ENCODE results near the gene SMCO2. TPM values are rescaled to one million over a fixed set of nuclear protein-coding genes. Genes with fewer than 3 reads are reported as not detected.

Gene SMCO2
- total RNA-seq, 2 donors from 2014 or later: 0.31 to 1.0 TPM

- TF ChIP-seq CTCF (conservative IDR thresholded peaks at IDR 0.05): no peak
- no peaks in the 10 kb centered on the region for H3K36me3 Mint-ChIP-seq (ENCODE audit: low read depth)
- H3K4me1 Mint-ChIP-seq: peaks cover 19% of the 10 kb centered on the region
- 76 to 88% methylated on average over 4 to 7 of the region's 7 CpGs for WGBS, 2 experiments (ENCODE audit: insufficient coverage in 1 of 2, insufficient read length in 1 of 2)
- DNase-seq: no peak
- no peaks in the 10 kb centered on the region for H3K27me3 Mint-ChIP-seq (ENCODE audit: insufficient read depth)
- Histone ChIP-seq H3K9ac (ENCODE audit: extremely low read depth, low read length, poor library complexity, severe bottlenecking) (no peak overlapping the region), H3K27me3 (ENCODE audit: control insufficient read depth, insufficient read depth, low read length, poor library complexity, severe bottlenecking) (no peaks in the 10 kb centered on the region), H3K4me1 (ENCODE audit: control insufficient read depth, insufficient read depth, low read length) (no peaks in the 10 kb centered on the region), H3K4me3 (ENCODE audit: low read length) (no peak overlapping the region), H3K9me3 (ENCODE audit: control insufficient read depth, low read length) (no peaks in the 10 kb centered on the region), H3K36me3 (ENCODE audit: control insufficient read depth, insufficient read depth, low read length) (no peaks in the 10 kb centered on the region), H3K27ac (ENCODE audit: low read depth, low read length) (no peak overlapping the region)
- H3K27ac Mint-ChIP-seq: no peak overlapping the region
- no peak overlapping the region for H3K4me3 Mint-ChIP-seq
- H3K9me3 Mint-ChIP-seq: no peaks in the 10 kb centered on the region
Measured at GRCh38 chr12:27460471-27460978, 14.0 kb downstream of the SMCO2 start.

- Mint-ChIP-seq H3K27me3 (ENCODE audit: insufficient read depth) (no peaks in the 10 kb centered on the region), H3K27ac (no peak overlapping the region), H3K4me3 (no peak overlapping the region), H3K4me1 (peaks cover 11% of the 10 kb centered on the region), H3K9me3 (no peaks in the 10 kb centered on the region), H3K36me3 (ENCODE audit: low read depth) (no peaks in the 10 kb centered on the region)
- H3K4me3 ChIP-seq (ENCODE audit: low read length): no peak overlapping the region
- DNase-seq: no peak
- H3K9me3 ChIP-seq (ENCODE audit: control insufficient read depth, low read length): no peaks in the 10 kb centered on the region
- no peak overlapping the region for H3K27ac ChIP-seq (ENCODE audit: low read depth, low read length)
- TF ChIP-seq CTCF (conservative IDR thresholded peaks at IDR 0.05): no peak
- H3K36me3 ChIP-seq (ENCODE audit: control insufficient read depth, insufficient read depth, low read length): no peaks in the 10 kb centered on the region
- no peak overlapping the region for H3K9ac ChIP-seq (ENCODE audit: extremely low read depth, low read length, poor library complexity, severe bottlenecking)
- no peaks in the 10 kb centered on the region for H3K4me1 ChIP-seq (ENCODE audit: control insufficient read depth, insufficient read depth, low read length)
- 89 to 97% methylated on average over 8 to 9 of the region's 9 CpGs for whole genome bisulfite sequencing, 2 experiments (ENCODE audit: insufficient coverage in 1 of 2, insufficient read length in 1 of 2)
- no peaks in the 10 kb centered on the region for H3K27me3 ChIP-seq (ENCODE audit: control insufficient read depth, insufficient read depth, low read length, poor library complexity, severe bottlenecking)
Measured at GRCh38 chr12:27462151-27462694, 15.7 kb downstream of the SMCO2 start.

GRCh38 chr12:27462851-27463250 lies 16.3 kb downstream of the SMCO2 start:
- Mint-ChIP-seq H3K9me3 (no peaks in the 10 kb centered on the region), H3K27ac (no peak overlapping the region), H3K4me3 (no peak overlapping the region), H3K4me1 (peaks cover 6% of the 10 kb centered on the region), H3K27me3 (ENCODE audit: insufficient read depth) (no peaks in the 10 kb centered on the region), H3K36me3 (ENCODE audit: low read depth) (no peaks in the 10 kb centered on the region)
- TF ChIP-seq CTCF (conservative IDR thresholded peaks at IDR 0.05): no peak
- no peak for DNase-seq
- no peaks in the 10 kb centered on the region for H3K36me3 ChIP-seq (ENCODE audit: control insufficient read depth, insufficient read depth, low read length)
- no peak overlapping the region for H3K9ac ChIP-seq (ENCODE audit: extremely low read depth, low read length, poor library complexity, severe bottlenecking)
- no peak overlapping the region for H3K27ac ChIP-seq (ENCODE audit: low read depth, low read length)
- 90 to 94% methylated on average over 6 to 8 of the region's 8 CpGs for WGBS, 2 experiments (ENCODE audit: insufficient coverage in 1 of 2, insufficient read length in 1 of 2)
- H3K9me3 ChIP-seq (ENCODE audit: control insufficient read depth, low read length): no peaks in the 10 kb centered on the region
- H3K27me3 ChIP-seq (ENCODE audit: control insufficient read depth, insufficient read depth, low read length, poor library complexity, severe bottlenecking): no peaks in the 10 kb centered on the region
- H3K4me1 ChIP-seq (ENCODE audit: control insufficient read depth, insufficient read depth, low read length): no peaks in the 10 kb centered on the region
- H3K4me3 ChIP-seq (ENCODE audit: low read length): no peak overlapping the region

Measured in endodermal cell (in vitro differentiated cells).